ENCODE results near the gene PRR18. TPM values are rescaled to one million over a fixed set of nuclear protein-coding genes. Genes with fewer than 3 reads are reported as not detected.
A peak's percentile ranks its signal among the peaks of the same experiment; 100 is the strongest.

The PRR18 gene
- total and polyA plus RNA-seq, 4 donors: 3.2 to 15.4 (median 9.2) TPM

- peaks cover 32% of the 10 kb centered on the region for H3K36me3 ChIP-seq (ENCODE audit: control insufficient read depth, insufficient read depth, low read length)
- DNase-seq (ENCODE audit: low read depth in 4 of 6, low spot score in 6 of 6): no peak
- no peaks in the 10 kb centered on the region for H3K9me3 ChIP-seq (ENCODE audit: control insufficient read depth, insufficient read depth, low read length)
- WGBS (ENCODE audit: insufficient coverage): 86% methylated on average over 10 of the region's 11 CpGs
- no peaks in the 10 kb centered on the region for H3K27me3 ChIP-seq (ENCODE audit: control insufficient read depth, insufficient read depth, low read length)
- H3K4me3 ChIP-seq (ENCODE audit: low read depth, low read length): no peak overlapping the region
- H3K27ac ChIP-seq (ENCODE audit: low read depth, low read length): no peak overlapping the region
- peaks cover 8% of the 10 kb centered on the region for H3K4me1 ChIP-seq (ENCODE audit: control insufficient read depth, insufficient read depth, low read length)
Observed at GRCh38 chr6:166335378-166336302, 27.4 kb upstream of the PRR18 start.

DNA sequence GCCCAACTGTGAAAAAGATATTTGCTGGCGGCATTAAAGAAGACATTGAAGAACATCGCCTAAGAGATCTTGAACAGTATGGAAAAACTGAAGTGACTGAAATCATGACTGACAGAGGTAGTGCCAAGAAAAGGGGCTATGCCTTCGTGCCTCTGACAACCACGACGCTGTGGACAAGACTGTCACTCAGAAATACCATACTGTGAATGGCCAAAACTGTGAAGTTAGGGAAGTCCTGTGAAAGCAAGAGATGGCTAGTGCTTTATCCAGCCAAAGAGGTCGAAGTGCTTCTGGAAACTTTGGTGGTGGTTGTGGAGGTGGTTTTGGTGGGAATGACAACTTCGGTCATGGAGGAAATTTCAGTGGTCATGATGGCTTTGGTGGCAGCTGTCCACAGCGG is 26.7 kb upstream of the PRR18 start:
- H3K36me3 ChIP-seq (ENCODE audit: control insufficient read depth, insufficient read depth, low read length): peaks cover 32% of the 10 kb centered on the region
- no peaks in the 10 kb centered on the region for H3K27me3 ChIP-seq (ENCODE audit: control insufficient read depth, insufficient read depth, low read length)
- no peaks in the 10 kb centered on the region for H3K9me3 ChIP-seq (ENCODE audit: control insufficient read depth, insufficient read depth, low read length)
- 94% methylated on average over 7 of the region's 8 CpGs for WGBS (ENCODE audit: insufficient coverage)
- H3K4me3 ChIP-seq (ENCODE audit: low read depth, low read length): no peak overlapping the region
- DNase-seq (ENCODE audit: low read depth in 4 of 6, low spot score in 6 of 6): no peak
- peaks cover 11% of the 10 kb centered on the region for H3K4me1 ChIP-seq (ENCODE audit: control insufficient read depth, insufficient read depth, low read length)
- no peak overlapping the region for H3K27ac ChIP-seq (ENCODE audit: low read depth, low read length)

DNA sequence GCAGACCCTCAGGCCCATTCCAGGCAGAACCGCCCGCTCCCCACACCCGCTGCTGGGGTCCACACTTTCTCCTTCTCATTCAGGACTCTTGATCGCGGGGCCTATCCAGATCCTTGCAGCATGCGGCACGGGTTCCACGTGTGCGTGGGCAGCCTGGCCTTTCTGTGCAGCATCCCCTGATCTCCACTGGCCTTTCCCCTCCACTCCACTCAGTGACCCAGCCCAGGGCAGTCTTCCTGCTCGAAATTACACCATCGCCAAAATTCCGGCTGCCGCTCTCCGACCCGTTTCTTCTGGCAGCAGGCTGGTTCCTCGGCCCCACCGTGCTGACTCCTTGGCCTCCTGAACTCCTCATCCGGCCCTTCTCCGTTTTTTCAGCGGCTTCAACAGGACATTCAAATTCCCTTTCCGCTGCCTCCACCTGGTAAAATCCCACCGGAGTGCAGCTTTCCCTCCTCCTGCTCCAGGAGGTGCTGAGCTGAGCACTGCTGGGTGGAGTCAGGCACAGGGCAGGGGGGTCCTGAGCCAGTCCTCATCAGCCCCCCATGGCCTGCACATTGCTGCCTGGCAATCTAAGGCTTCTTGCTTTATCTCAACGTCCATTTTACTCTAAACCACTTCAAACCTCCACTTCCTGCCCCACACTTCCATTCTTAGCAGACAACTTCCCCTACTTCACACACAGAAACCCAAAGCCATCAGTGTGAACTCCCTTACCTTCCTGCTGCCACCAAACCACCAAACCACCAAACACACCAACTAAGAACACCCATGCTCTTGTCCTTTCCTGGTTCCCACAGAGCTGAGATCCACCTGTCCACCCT is 25.2 kb upstream of the PRR18 start:
- H3K36me3 ChIP-seq (ENCODE audit: control insufficient read depth, insufficient read depth, low read length): peaks cover 32% of the 10 kb centered on the region
- DNase-seq (ENCODE audit: low read depth in 4 of 6, low spot score in 6 of 6): no peak
- no peaks in the 10 kb centered on the region for H3K27me3 ChIP-seq (ENCODE audit: control insufficient read depth, insufficient read depth, low read length)
- no peaks in the 10 kb centered on the region for H3K9me3 ChIP-seq (ENCODE audit: control insufficient read depth, insufficient read depth, low read length)
- H3K4me1 ChIP-seq (ENCODE audit: control insufficient read depth, insufficient read depth, low read length): peaks cover 11% of the 10 kb centered on the region
- no peak overlapping the region for H3K4me3 ChIP-seq (ENCODE audit: low read depth, low read length)
- no peak overlapping the region for H3K27ac ChIP-seq (ENCODE audit: low read depth, low read length)
- 92% methylated on average over 23 of the region's 23 CpGs for WGBS (ENCODE audit: insufficient coverage)

DNA sequence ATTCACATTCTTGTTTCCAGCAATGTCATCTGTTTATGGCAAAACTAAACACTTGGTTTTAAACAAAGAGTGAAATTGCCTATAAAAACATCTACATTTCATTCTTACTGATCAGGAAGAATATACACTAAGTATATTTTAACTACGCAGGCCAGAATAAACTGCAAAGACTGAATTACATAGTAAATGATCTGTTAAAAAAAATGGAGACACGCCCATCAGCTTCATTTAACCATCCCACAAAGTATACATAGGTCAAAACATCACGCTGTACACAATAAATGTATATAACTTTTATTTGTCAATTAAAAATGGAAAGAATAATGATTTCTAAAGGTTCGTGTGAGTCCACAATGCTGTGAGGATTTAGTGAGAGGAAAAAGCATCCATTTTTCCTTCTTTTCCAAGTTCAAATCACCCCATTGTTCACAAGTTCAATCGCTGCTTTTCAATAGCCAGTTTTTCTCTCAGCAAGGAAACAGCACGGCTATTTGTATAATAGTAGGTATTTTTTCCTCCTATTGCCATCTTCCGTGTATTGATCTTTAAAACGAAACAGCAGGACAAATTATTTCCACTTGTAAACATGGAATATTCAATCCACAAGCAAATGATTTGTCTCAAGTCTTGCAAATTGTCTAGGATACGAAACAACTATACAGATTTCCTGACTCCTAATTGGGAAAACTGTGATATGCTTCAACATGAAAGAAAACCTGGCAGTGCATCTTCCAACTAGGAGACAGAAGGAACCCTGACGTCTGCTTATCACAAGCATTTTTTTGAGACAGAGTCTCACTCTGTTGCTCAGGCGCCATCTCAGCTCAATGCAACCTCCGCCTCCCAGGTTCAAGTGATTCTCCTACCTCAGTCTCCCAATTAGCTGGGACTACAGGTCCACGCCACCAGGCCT is 23.6 kb upstream of the PRR18 start:
- WGBS (ENCODE audit: insufficient coverage): 72% methylated on average over 4 of the region's 13 CpGs
- no peak overlapping the region for H3K27ac ChIP-seq (ENCODE audit: low read depth, low read length)
- peak in 1 of 6 donors; percentile 64 for DNase-seq (ENCODE audit: low read depth in 4 of 6, low spot score in 6 of 6)
- H3K4me1 ChIP-seq (ENCODE audit: control insufficient read depth, insufficient read depth, low read length): peaks cover 11% of the 10 kb centered on the region
- no peaks in the 10 kb centered on the region for H3K9me3 ChIP-seq (ENCODE audit: control insufficient read depth, insufficient read depth, low read length)
- no peak overlapping the region for H3K4me3 ChIP-seq (ENCODE audit: low read depth, low read length)
- H3K27me3 ChIP-seq (ENCODE audit: control insufficient read depth, insufficient read depth, low read length): no peaks in the 10 kb centered on the region
- peaks cover 28% of the 10 kb centered on the region for H3K36me3 ChIP-seq (ENCODE audit: control insufficient read depth, insufficient read depth, low read length)

GRCh38 chr6:166330612-166331011 is 22.4 kb upstream of the PRR18 start:
- H3K4me3 ChIP-seq (ENCODE audit: low read depth, low read length): no peak overlapping the region
- peaks cover 11% of the 10 kb centered on the region for H3K4me1 ChIP-seq (ENCODE audit: control insufficient read depth, insufficient read depth, low read length)
- H3K27me3 ChIP-seq (ENCODE audit: control insufficient read depth, insufficient read depth, low read length): no peaks in the 10 kb centered on the region
- 16% methylated on average over 6 of the region's 11 CpGs for WGBS (ENCODE audit: insufficient coverage)
- H3K27ac ChIP-seq (ENCODE audit: low read depth, low read length): no peak overlapping the region
- peaks cover 29% of the 10 kb centered on the region for H3K36me3 ChIP-seq (ENCODE audit: control insufficient read depth, insufficient read depth, low read length)
- peak in 2 of 6 donors; percentile 9 to 41 for DNase-seq (ENCODE audit: low read depth in 4 of 6, low spot score in 6 of 6)
- no peaks in the 10 kb centered on the region for H3K9me3 ChIP-seq (ENCODE audit: control insufficient read depth, insufficient read depth, low read length)

GRCh38 chr6:166325383-166326042 is 17.3 kb upstream of the PRR18 start:
- Histone ChIP-seq H3K4me3 (ENCODE audit: low read depth, low read length) (no peak overlapping the region), H3K36me3 (ENCODE audit: control insufficient read depth, insufficient read depth, low read length) (peaks cover 33% of the 10 kb centered on the region), H3K4me1 (ENCODE audit: control insufficient read depth, insufficient read depth, low read length) (peaks cover 2% of the 10 kb centered on the region), H3K27ac (ENCODE audit: low read depth, low read length) (no peak overlapping the region), H3K27me3 (ENCODE audit: control insufficient read depth, insufficient read depth, low read length) (no peaks in the 10 kb centered on the region), H3K9me3 (ENCODE audit: control insufficient read depth, insufficient read depth, low read length) (no peaks in the 10 kb centered on the region)
- 78% methylated on average over 6 of the region's 6 CpGs for WGBS (ENCODE audit: insufficient coverage)
- DNase-seq (ENCODE audit: low read depth in 4 of 6, low spot score in 6 of 6): no peak

DNA sequence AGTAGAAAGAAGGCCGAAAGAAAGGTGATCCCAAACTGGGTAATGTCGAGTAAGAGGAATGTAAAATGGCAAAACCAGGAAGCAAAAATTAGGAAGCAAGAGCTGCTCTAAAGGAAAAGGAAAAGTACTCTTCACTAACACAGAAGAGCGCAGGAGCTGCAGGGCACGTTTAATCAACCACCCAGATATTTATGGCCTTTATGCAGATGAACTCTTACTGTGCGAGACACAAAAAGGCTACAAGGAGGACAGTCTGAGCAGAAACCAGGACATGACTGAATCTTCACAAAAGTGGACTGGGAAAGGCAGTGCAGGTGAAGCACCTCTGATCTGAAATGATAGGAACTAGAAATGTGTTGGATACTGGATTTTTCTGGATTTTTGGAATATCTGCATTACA is 15.2 kb upstream of the PRR18 start:
- H3K36me3 ChIP-seq (ENCODE audit: control insufficient read depth, insufficient read depth, low read length): peaks cover 38% of the 10 kb centered on the region

GRCh38 chr6:166318649-166319600 is 10.7 kb upstream of the PRR18 start:
- no peak overlapping the region for H3K4me3 ChIP-seq (ENCODE audit: low read depth, low read length)
- no peaks in the 10 kb centered on the region for H3K9me3 ChIP-seq (ENCODE audit: control insufficient read depth, insufficient read depth, low read length)
- H3K4me1 ChIP-seq (ENCODE audit: control insufficient read depth, insufficient read depth, low read length): peaks cover 10% of the 10 kb centered on the region
- WGBS (ENCODE audit: insufficient coverage): 80% methylated on average over 15 of the region's 18 CpGs
- peak in 1 of 6 donors; percentile 35 for DNase-seq (ENCODE audit: low read depth in 4 of 6, low spot score in 6 of 6)
- peaks cover 29% of the 10 kb centered on the region for H3K36me3 ChIP-seq (ENCODE audit: control insufficient read depth, insufficient read depth, low read length)
- no peak overlapping the region for H3K27ac ChIP-seq (ENCODE audit: low read depth, low read length)
- H3K27me3 ChIP-seq (ENCODE audit: control insufficient read depth, insufficient read depth, low read length): no peaks in the 10 kb centered on the region

More for the DNA sequence above, 15.2 kb upstream of the PRR18 start:
- Histone ChIP-seq H3K9me3 (ENCODE audit: control insufficient read depth, insufficient read depth, low read length) (no peaks in the 10 kb centered on the region), H3K4me3 (ENCODE audit: low read depth, low read length) (no peak overlapping the region), H3K4me1 (ENCODE audit: control insufficient read depth, insufficient read depth, low read length) (peaks cover 10% of the 10 kb centered on the region), H3K27ac (ENCODE audit: low read depth, low read length) (no peak overlapping the region), H3K27me3 (ENCODE audit: control insufficient read depth, insufficient read depth, low read length) (no peaks in the 10 kb centered on the region)
- DNase-seq (ENCODE audit: low read depth in 4 of 6, low spot score in 6 of 6): no peak
- whole genome bisulfite sequencing (ENCODE audit: insufficient coverage): 36% methylated on average over 2 of the region's 5 CpGs
